MCF 10A (cell line): ENCODE data around the gene MYO18B. TPM values are rescaled to one million over a fixed set of nuclear protein-coding genes. Genes with fewer than 3 reads are reported as not detected.

ENCODE experiments used
- BruUV-seq: library from RNA; stranded (reverse); fragments of 400-500 nt; replicated peaks from 2 replicates; lab custom pipeline; 2021; lab: Mats Ljungman, UMichigan
- CTCF ChIA-PET: fragments of 300-600 bp; sonication (Branson Sonifier 250); formaldehyde crosslinking; extraction: SDS; loops from one replicate; lab custom pipeline; 2021; ENCODE audit warnings: antibody characterized with exemption, inconsistent platforms; lab: Yijun Ruan, JAX
- POLR2A ChIA-PET: fragments of 300-600, 350-650 bp; sonication (Branson Sonifier 250); formaldehyde crosslinking; extraction: SDS; loops from one replicate; lab custom pipeline; 2020; ENCODE audit warnings: antibody characterized with exemption, inconsistent platforms; lab: Yijun Ruan, JAX
- DNase-seq: peaks from one replicate; pipeline ENCODE4 v3.0.0-alpha.2; 2018; ENCODE audit not compliant: unreplicated experiment
- H3K27ac Mint-ChIP-seq: one replicate; pipeline ENCODE4 v1.8.0; 2022; ENCODE audit warnings: mild to moderate bottlenecking, low read depth, mixed read lengths; ENCODE audit not compliant: unreplicated experiment
- H3K27me3 Mint-ChIP-seq: one replicate; pipeline ENCODE4 v1.8.0; 2022; ENCODE audit warnings: mixed read lengths; ENCODE audit not compliant: insufficient read depth, unreplicated experiment
- H3K36me3 Mint-ChIP-seq: one replicate; pipeline ENCODE4 v1.8.0; 2022; ENCODE audit warnings: mild to moderate bottlenecking, moderate library complexity, mixed read lengths; ENCODE audit not compliant: insufficient read depth, unreplicated experiment
- H3K4me1 Mint-ChIP-seq: one replicate; pipeline ENCODE4 v1.8.0; 2022; ENCODE audit warnings: mixed read lengths; ENCODE audit not compliant: insufficient read depth, unreplicated experiment
- H3K4me3 Mint-ChIP-seq: one replicate; pipeline ENCODE4 v1.8.0; 2022; ENCODE audit warnings: mild to moderate bottlenecking, moderate library complexity, mixed read lengths; ENCODE audit not compliant: unreplicated experiment
- H3K9me3 Mint-ChIP-seq: one replicate; pipeline ENCODE4 v1.8.0; 2022; ENCODE audit warnings: mixed read lengths; ENCODE audit not compliant: unreplicated experiment
- CTCF ChIP-seq: fragments of 200-600 bp; IDR thresholded peaks from one replicate; pipeline ENCODE4 v1.8.0; 2022; ENCODE audit warnings: antibody characterized with exemption, mild to moderate bottlenecking; ENCODE audit not compliant: unreplicated experiment
- intact Hi-C: fragments of 100-400 bp; cut with micrococcal nuclease; formaldehyde crosslinking; loops from 2 replicates; pipeline ENCODE4 v1.14.1; 2022
- total RNA-seq: library from RNA; stranded (reverse); gene quantifications from 2 replicates; pipeline ENCODE4 v1.2.3, GENCODE V29; 2022

The MYO18B gene
- total RNA-seq, 1 experiment from 2014 or later: 0.07 TPM

- ChIA-PET CTCF (no interaction called here), POLR2A (no interaction called here)
- H3K4me1 Mint-ChIP-seq: no peaks in the 10 kb centered on the region
Observed at GRCh38 chr22:25716637-25717036, 25.4 kb upstream of the MYO18B start.

GRCh38 chr22:25718135-25718840 is 23.7 kb upstream of the MYO18B start:
- no TSS peak for BruUV-seq
- no peak for DNase-seq
- no peak for TF ChIP-seq CTCF
- H3K4me3 Mint-ChIP-seq: no peak overlapping the region
- H3K9me3 Mint-ChIP-seq: no peaks in the 10 kb centered on the region
- no peak overlapping the region for H3K27ac Mint-ChIP-seq
- ChIA-PET POLR2A (no interaction called here), CTCF (no interaction called here)
- H3K36me3 Mint-ChIP-seq: peaks cover 10% of the 10 kb centered on the region
- H3K4me1 Mint-ChIP-seq: no peaks in the 10 kb centered on the region
- H3K27me3 Mint-ChIP-seq: no peaks in the 10 kb centered on the region
- intact Hi-C loops: no loop called here

More at GRCh38 chr22:25716637-25717036, 25.4 kb upstream of the MYO18B start:
- Mint-ChIP-seq H3K36me3 (peaks cover 10% of the 10 kb centered on the region), H3K27me3 (no peaks in the 10 kb centered on the region), H3K9me3 (no peaks in the 10 kb centered on the region), H3K27ac (no peak overlapping the region), H3K4me3 (no peak overlapping the region)
- no peak for DNase-seq
- BruUV-seq: no TSS peak
- intact Hi-C loops: no loop called here
- no peak for TF ChIP-seq CTCF

GRCh38 chr22:25722223-25722622 is 19.8 kb upstream of the MYO18B start:
- Mint-ChIP-seq H3K27me3 (no peaks in the 10 kb centered on the region), H3K36me3 (no peaks in the 10 kb centered on the region), H3K9me3 (no peaks in the 10 kb centered on the region), H3K4me3 (no peak overlapping the region), H3K27ac (no peak overlapping the region), H3K4me1 (no peaks in the 10 kb centered on the region)
- TF ChIP-seq CTCF: no peak
- BruUV-seq: no TSS peak
- ChIA-PET POLR2A (interaction anchor here (0.7 kb wide), 1 partner anchor 50 kb away, joined by 3 read pairs; no protein-coding TSS in a partner anchor), CTCF (interaction anchor here (0.6 kb wide), 1 partner anchor 966 kb away, joined by 3 read pairs; no protein-coding TSS in a partner anchor)
- intact Hi-C loops: no loop called here
- DNase-seq: no peak

- no peak overlapping the region for H3K4me3 Mint-ChIP-seq
- BruUV-seq: no TSS peak
- DNase-seq: no peak
- H3K27me3 Mint-ChIP-seq: no peaks in the 10 kb centered on the region
- no peaks in the 10 kb centered on the region for H3K36me3 Mint-ChIP-seq
- no peak for TF ChIP-seq CTCF
- no peaks in the 10 kb centered on the region for H3K9me3 Mint-ChIP-seq
- CTCF ChIA-PET: no interaction called here
- POLR2A ChIA-PET: interaction anchor here (0.7 kb wide), 1 partner anchor 50 kb away, joined by 3 read pairs; no protein-coding TSS in a partner anchor
- intact Hi-C loops: no loop called here
- H3K4me1 Mint-ChIP-seq: no peaks in the 10 kb centered on the region
- no peak overlapping the region for H3K27ac Mint-ChIP-seq
Observed at GRCh38 chr22:25722626-25723025, 19.4 kb upstream of the MYO18B start.
